Natural killer cell (primary cell): ENCODE data around the gene CHFR. TPM values are rescaled to one million over a fixed set of nuclear protein-coding genes. Genes with fewer than 3 reads are reported as not detected.

ENCODE experiments used
- ATAC-seq, 3 donors: fragments of 150-1000 bp in 2 of 3; fragments of 200-7000 bp in 1 of 3; cut with Tn5 transposase; 1 replicate in 1 of 3; 2 replicates in 2 of 3; pipeline ENCODE4 v1.10.0; 2021; ENCODE audit warnings: mild to moderate bottlenecking in 2 of 3, moderate library complexity in 2 of 3
- DNase-seq, 2 donors: peaks; one replicate each; pipeline versions ENCODE4 v3.0.0 to v3.0.0-alpha.2; 2013 to 2021; ENCODE audit warnings: mixed read lengths in 1 of 2
- H3K27ac ChIP-seq: one replicate; pipeline ENCODE4 v1.5.1; 2013; ENCODE audit warnings: mild to moderate bottlenecking, low read length
- H3K27me3 ChIP-seq: one replicate; pipeline ENCODE4 v1.6.1; 2013; ENCODE audit warnings: low read length; ENCODE audit not compliant: control insufficient read depth, insufficient read depth
- H3K36me3 ChIP-seq: one replicate; pipeline ENCODE4 v1.6.1; 2013; ENCODE audit warnings: low read length; ENCODE audit not compliant: control insufficient read depth, insufficient read depth
- H3K4me1 ChIP-seq: one replicate; pipeline ENCODE4 v1.6.1; 2013; ENCODE audit warnings: low read length; ENCODE audit not compliant: control insufficient read depth, insufficient read depth
- H3K4me3 ChIP-seq: one replicate; pipeline ENCODE4 v1.5.1; 2013; ENCODE audit warnings: low read length
- H3K9me3 ChIP-seq: one replicate; pipeline ENCODE4 v1.6.1; 2013; ENCODE audit warnings: low read length; ENCODE audit not compliant: control insufficient read depth, insufficient read depth
- H3K27ac Mint-ChIP-seq, 2 donors: one replicate each; pipeline ENCODE4 v1.8.0; 2022; ENCODE audit warnings: mild to moderate bottlenecking in 2 of 2, mixed read lengths in 2 of 2, moderate library complexity in 1 of 2
- H3K27me3 Mint-ChIP-seq, 2 donors: one replicate each; pipeline ENCODE4 v1.8.0; 2022; ENCODE audit warnings: low read depth in 2 of 2, mixed read lengths in 2 of 2
- H3K36me3 Mint-ChIP-seq: one replicate; pipeline ENCODE4 v1.8.0; 2022; ENCODE audit warnings: mixed read lengths
- H3K4me1 Mint-ChIP-seq, 2 donors: one replicate each; pipeline ENCODE4 v1.8.0; 2022; ENCODE audit warnings: mixed read lengths in 2 of 2
- H3K4me3 Mint-ChIP-seq: one replicate; pipeline ENCODE4 v1.8.0; 2022; ENCODE audit warnings: mild to moderate bottlenecking, moderate library complexity, mixed read lengths
- H3K9me3 Mint-ChIP-seq, 2 donors: one replicate each; pipeline ENCODE4 v1.8.0; 2022; ENCODE audit warnings: mixed read lengths in 2 of 2
- WGBS: methylation state at CpG from one replicate; pipeline ENCODE4 v1.1.7; 2013; ENCODE audit warnings: missing lambda C conversion rate; ENCODE audit not compliant: insufficient coverage; 5-methylcytosine and 5-hydroxymethylcytosine counted together
- intact Hi-C: fragments of 100-400 bp; cut with micrococcal nuclease; formaldehyde crosslinking; loops from one replicate; pipeline ENCODE4 v1.14.2; 2022
- total RNA-seq, 4 donors: library from RNA; stranded (reverse); fragments of 120-200 nt in 1 of 4; gene quantifications; one replicate each; pipeline versions ENCODE4 v1.2.3 to v1.2.4, GENCODE V29; 2013 to 2022
- TF ChIP-seq, protein P1 (sequence below): fragments of 200-600 bp; IDR thresholded peaks from one replicate; pipeline ENCODE4 v1.8.0; 2022; ENCODE audit warnings: antibody characterized with exemption

CHFR gene
- total RNA-seq, 3 donors from 2014 or later (not counting 1 experiment from before 2014, with no cell fraction given), result 161 to 170 (median 168) TPM

DNA sequence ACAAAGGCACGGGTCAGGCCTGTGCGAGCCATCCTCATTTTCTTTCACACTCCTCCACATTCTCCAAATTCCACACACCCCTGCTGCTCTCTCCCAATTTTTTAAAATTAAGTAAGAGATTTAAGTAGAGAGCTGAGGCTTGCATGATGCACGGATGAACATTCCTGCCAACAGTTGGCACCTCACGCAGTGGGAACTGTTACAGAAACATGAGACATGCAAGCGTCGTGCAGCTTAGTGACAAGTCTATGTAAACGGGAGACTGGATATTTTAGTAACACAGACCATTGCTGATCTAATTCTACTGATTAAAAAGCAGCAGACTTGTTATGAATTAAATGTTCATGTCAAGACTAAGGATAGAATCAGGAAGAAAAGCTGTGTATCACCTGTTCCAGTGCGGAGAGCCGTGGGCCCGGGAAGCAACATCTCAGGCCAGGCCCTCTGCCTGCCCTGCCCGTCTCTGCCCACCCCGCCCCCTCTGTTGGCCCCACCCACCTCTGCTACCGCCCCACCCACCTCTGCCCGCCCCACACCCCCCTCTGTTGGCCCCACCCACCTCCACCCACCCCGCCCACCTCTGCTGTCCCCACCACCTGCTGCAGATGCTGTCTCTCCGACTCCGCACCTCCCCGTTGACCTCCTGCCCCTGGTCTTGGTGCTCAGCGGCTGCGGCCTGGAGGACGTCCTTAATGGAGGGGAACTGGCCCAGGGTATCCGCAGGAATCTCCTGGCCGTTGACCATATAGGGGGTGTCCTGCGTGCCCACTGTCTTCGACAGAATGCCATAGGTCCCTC, 79.9 kb downstream of the CHFR start:
- TF ChIP-seq, protein P1, sequence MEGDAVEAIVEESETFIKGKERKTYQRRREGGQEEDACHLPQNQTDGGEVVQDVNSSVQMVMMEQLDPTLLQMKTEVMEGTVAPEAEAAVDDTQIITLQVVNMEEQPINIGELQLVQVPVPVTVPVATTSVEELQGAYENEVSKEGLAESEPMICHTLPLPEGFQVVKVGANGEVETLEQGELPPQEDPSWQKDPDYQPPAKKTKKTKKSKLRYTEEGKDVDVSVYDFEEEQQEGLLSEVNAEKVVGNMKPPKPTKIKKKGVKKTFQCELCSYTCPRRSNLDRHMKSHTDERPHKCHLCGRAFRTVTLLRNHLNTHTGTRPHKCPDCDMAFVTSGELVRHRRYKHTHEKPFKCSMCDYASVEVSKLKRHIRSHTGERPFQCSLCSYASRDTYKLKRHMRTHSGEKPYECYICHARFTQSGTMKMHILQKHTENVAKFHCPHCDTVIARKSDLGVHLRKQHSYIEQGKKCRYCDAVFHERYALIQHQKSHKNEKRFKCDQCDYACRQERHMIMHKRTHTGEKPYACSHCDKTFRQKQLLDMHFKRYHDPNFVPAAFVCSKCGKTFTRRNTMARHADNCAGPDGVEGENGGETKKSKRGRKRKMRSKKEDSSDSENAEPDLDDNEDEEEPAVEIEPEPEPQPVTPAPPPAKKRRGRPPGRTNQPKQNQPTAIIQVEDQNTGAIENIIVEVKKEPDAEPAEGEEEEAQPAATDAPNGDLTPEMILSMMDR, result no peak
- DNase-seq, result no peak
- Mint-ChIP-seq H3K27me3 (no peaks in the 10 kb centered on the region), H3K36me3 (peaks cover 6% of the 10 kb centered on the region), H3K4me3 (no peak overlapping the region), H3K4me1 (peaks cover 5 to 15% of the 10 kb centered on the region in 2 donors), H3K27ac (no peak overlapping the region), H3K9me3 (no peaks in the 10 kb centered on the region)
- Histone ChIP-seq H3K4me1 (no peaks in the 10 kb centered on the region), H3K36me3 (peaks cover 57% of the 10 kb centered on the region), H3K27ac (no peak overlapping the region), H3K27me3 (no peaks in the 10 kb centered on the region), H3K9me3 (no peaks in the 10 kb centered on the region), H3K4me3 (no peak overlapping the region)
- no peak for ATAC-seq
- 97% methylated on average over 21 of the region's 25 CpGs for WGBS
- intact Hi-C loops, result no loop called here

DNA sequence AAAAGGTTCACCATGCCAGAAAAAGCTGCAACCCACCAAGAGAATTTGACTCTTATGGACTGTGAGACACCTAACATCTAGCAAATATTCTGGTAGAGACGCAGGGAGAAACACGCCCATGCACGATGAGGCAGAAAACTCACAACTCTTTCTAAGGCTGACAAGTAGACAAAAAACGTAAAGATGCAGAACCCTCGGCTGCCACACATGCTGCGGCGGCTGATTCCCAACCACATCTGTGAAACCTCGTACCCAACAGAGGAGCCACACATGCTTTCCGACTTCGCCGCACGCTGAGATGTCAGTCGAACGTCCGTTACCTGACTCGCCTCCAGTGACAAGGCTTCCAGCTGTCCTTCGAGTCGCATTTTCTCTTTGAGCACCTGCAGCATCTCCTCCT, 80.5 kb downstream of the CHFR start:
- Mint-ChIP-seq H3K36me3 (peaks cover 6% of the 10 kb centered on the region), H3K27ac (no peak overlapping the region), H3K9me3 (no peaks in the 10 kb centered on the region), H3K4me3 (no peak overlapping the region), H3K4me1 (peaks cover 0 to 10% of the 10 kb centered on the region in 2 donors), H3K27me3 (no peaks in the 10 kb centered on the region)
- Histone ChIP-seq H3K36me3 (peaks cover 57% of the 10 kb centered on the region), H3K27ac (no peak overlapping the region), H3K4me1 (no peaks in the 10 kb centered on the region), H3K4me3 (no peak overlapping the region), H3K9me3 (no peaks in the 10 kb centered on the region), H3K27me3 (no peaks in the 10 kb centered on the region)
- intact Hi-C loops, result no loop called here
- TF ChIP-seq, protein P1, result no peak
- 86% methylated on average over 18 of the region's 18 CpGs for WGBS
- ATAC-seq (no peak), DNase-seq (peak in 1 of 2 donors; percentile 34)

DNA sequence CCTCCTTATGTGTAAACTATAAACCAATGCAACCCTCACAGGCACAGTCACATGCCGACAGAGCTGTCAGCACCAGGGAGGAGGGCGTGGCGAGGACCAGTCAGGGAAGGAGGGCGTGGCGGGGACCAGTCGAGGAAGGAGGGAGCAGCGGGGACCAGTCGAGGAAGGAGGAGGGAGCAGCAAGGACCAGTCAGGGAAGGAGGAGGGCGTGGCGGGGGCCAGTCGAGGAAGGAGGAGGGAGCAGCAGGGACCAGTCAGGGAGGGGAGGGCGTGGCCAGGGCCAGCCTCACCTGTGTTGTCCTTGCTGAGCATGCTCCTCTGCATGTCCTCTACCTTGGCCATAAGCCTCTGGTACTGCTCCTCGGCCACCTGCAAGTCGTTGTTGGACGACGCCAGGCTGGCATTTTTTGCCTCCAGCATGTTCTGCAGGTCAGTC, 83.0 kb downstream of the CHFR start:
- H3K36me3 ChIP-seq, result peaks cover 69% of the 10 kb centered on the region
- no peaks in the 10 kb centered on the region for H3K36me3 Mint-ChIP-seq
- H3K27me3 ChIP-seq, result no peaks in the 10 kb centered on the region
- DNase-seq (no peak), ATAC-seq (no peak)
- H3K4me3 Mint-ChIP-seq, result no peak overlapping the region
- 89% methylated on average over 16 of the region's 16 CpGs for WGBS
- peaks cover 0 to 6% of the 10 kb centered on the region in 2 donors for H3K4me1 Mint-ChIP-seq
- no peak overlapping the region for H3K27ac Mint-ChIP-seq
- H3K9me3 ChIP-seq, result no peaks in the 10 kb centered on the region
- H3K9me3 Mint-ChIP-seq, result no peaks in the 10 kb centered on the region
- intact Hi-C loops, result no loop called here
- TF ChIP-seq, protein P1, result no peak
- no peaks in the 10 kb centered on the region for H3K27me3 Mint-ChIP-seq
- no peaks in the 10 kb centered on the region for H3K4me1 ChIP-seq
- H3K4me3 ChIP-seq, result no peak overlapping the region
- H3K27ac ChIP-seq, result no peak overlapping the region
